ENCODE measurements around the gene HECTD1.

- no peak for TF ChIP-seq EZH2 (IDR thresholded peaks at IDR 0.05)
- no peak for TF ChIP-seq CTCF (IDR thresholded peaks at IDR 0.05)
Observed at GRCh38 chr14:31080484-31080883, 127.1 kb downstream of the HECTD1 start.

Measured in neural progenitor cell (in vitro differentiated cells).